ENCODE measurements around the gene SRSF11. TPM values are rescaled to one million over a fixed set of nuclear protein-coding genes. Genes with fewer than 3 reads are reported as not detected.

Gene SRSF11
- total and polyA plus RNA-seq, 2 of the 4 experiments (the other 2 are of a cell fraction): 94.5 to 149 TPM

DNA sequence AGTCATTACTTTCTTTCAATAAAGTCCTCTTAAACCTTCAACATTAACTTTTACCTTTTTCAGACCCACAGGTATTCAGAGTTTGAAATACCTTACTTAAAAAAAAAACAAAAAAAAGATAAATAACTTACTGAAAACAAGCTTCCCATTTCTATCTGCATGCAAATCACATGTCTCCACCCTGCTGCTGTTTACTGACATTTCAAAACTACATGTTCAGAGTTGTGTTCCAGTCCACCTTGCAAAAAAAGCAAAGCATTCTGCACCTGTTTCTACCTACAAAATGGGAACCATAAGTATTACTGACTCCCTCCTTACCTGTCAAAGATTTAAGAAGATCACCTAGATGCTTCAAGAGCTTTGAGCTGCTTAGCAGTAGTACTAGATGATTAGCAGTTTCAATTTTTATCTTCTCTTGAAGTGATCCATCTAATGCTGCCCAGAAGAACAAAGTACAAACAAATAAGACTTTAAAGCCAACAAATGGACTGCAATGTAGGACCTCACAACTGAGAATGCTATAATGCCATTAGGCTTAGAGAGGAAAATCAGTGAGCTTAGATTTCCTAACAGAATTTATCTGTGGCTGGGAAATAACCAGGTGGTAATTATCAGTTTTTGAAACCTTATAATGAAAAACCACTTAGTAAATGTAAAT, 72.1 kb downstream of the SRSF11 start:
- Histone ChIP-seq H3K23ac (ENCODE audit: low read depth, low read length) (no peak overlapping the region), H4K91ac (ENCODE audit: insufficient read depth, low read depth, low read length) (no peak overlapping the region), H3K56ac (ENCODE audit: extremely low read depth, insufficient read depth, low read length) (no peak overlapping the region), H3K4me1 (ENCODE audit: control insufficient read depth, insufficient read depth, low read length) (peaks cover 2% of the 10 kb centered on the region; the same call in 1 of the 2 replicates), H2BK15ac (ENCODE audit: low read depth, low read length) (no peak overlapping the region), H2AK5ac (ENCODE audit: low read depth, low read length) (no peak overlapping the region), H3K9me3 (ENCODE audit: control insufficient read depth, insufficient read depth, low read length) (no peaks in the 10 kb centered on the region), H3K4me3 (ENCODE audit: insufficient read depth, low read depth, low read length) (no peak overlapping the region), H4K20me1 (ENCODE audit: insufficient read depth, low read length) (no peaks in the 10 kb centered on the region), H3K18ac (ENCODE audit: low read depth, low read length) (no peak overlapping the region), H3K4me2 (ENCODE audit: low read depth, low read length) (no peak overlapping the region), H3K14ac (replicated peaks; ENCODE audit: low read depth, low read length) (no peak overlapping the region), H2BK5ac (ENCODE audit: low read depth, low read length, poor library complexity, severe bottlenecking) (no peak overlapping the region), H3K27me3 (ENCODE audit: control insufficient read depth, insufficient read depth, low read length) (no peaks in the 10 kb centered on the region), H2AK9ac (replicated peaks; ENCODE audit: low read depth, low read length, poor library complexity) (no peak overlapping the region), H3K4ac (ENCODE audit: low read depth, low read length) (no peak overlapping the region), H3K9ac (ENCODE audit: low read depth, low read length) (no peak overlapping the region), H2BK120ac (ENCODE audit: low read depth, low read length) (no peak overlapping the region), H4K8ac (ENCODE audit: low read depth in 2 of 2, low read length in 2 of 2) (no peak overlapping the region), H2BK20ac (ENCODE audit: low read depth, low read length) (no peak overlapping the region), H4K5ac (ENCODE audit: low read depth, low read length) (no peak overlapping the region), H3K27ac (ENCODE audit: insufficient read depth, low read length) (no peak overlapping the region), H3K9me1 (ENCODE audit: insufficient read depth, low read length) (peaks cover 3% of the 10 kb centered on the region; the same call in 1 of the 2 replicates), H3K79me1 (ENCODE audit: low read depth in 1 of 2, low read length in 2 of 2) (peaks cover 4 to 13% of the 10 kb centered on the region in 2 experiments; a peak in 3 of 4 replicates), H3K36me3 (ENCODE audit: control insufficient read depth, insufficient read depth, low read length) (peaks cover 13% of the 10 kb centered on the region), H2AFZ (replicated peaks; ENCODE audit: low read length, poor library complexity) (no peak overlapping the region)
- BruUV-seq (replicated peaks): no TSS peak
- no peak for TF ChIP-seq SMC3 (IDR thresholded peaks at IDR 0.05; ENCODE audit: low read depth, low read length)
- TF ChIP-seq BHLHE40 (IDR thresholded peaks at IDR 0.05; ENCODE audit: low read depth, low read length): no peak
- TF ChIP-seq CEBPB (IDR thresholded peaks at IDR 0.05; ENCODE audit: low read depth, low read length): no peak
- no peak for TF ChIP-seq FOS (IDR thresholded peaks at IDR 0.05; ENCODE audit: low read depth, low read length)
- TF ChIP-seq CHD1 (IDR thresholded peaks at IDR 0.05; ENCODE audit: low read depth, low read length): no peak
- TF ChIP-seq, protein P1, sequence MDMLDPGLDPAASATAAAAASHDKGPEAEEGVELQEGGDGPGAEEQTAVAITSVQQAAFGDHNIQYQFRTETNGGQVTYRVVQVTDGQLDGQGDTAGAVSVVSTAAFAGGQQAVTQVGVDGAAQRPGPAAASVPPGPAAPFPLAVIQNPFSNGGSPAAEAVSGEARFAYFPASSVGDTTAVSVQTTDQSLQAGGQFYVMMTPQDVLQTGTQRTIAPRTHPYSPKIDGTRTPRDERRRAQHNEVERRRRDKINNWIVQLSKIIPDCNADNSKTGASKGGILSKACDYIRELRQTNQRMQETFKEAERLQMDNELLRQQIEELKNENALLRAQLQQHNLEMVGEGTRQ (IDR thresholded peaks at IDR 0.05; ENCODE audit: low read depth, low read length): no peak
- TF ChIP-seq MXI1 (IDR thresholded peaks at IDR 0.05; ENCODE audit: borderline replicate concordance, low read depth, low read length): no peak
- TF ChIP-seq MAZ (IDR thresholded peaks at IDR 0.05; ENCODE audit: borderline replicate concordance, low read depth, low read length): no peak
- TF ChIP-seq RAD21 (IDR thresholded peaks at IDR 0.05; ENCODE audit: low read length): no peak
- no peak for TF ChIP-seq NFE2L2 (IDR thresholded peaks at IDR 0.05; ENCODE audit: low read depth, low read length)
- TF ChIP-seq MAFK (IDR thresholded peaks at IDR 0.05; ENCODE audit: low read depth, low read length): no peak
- no peak for TF ChIP-seq RFX5 (IDR thresholded peaks at IDR 0.05; ENCODE audit: low read depth, low read length)
- TF ChIP-seq POLR2A (IDR thresholded peaks at IDR 0.05; ENCODE audit: low read depth, low read length): no peak
- ChIA-PET CTCF (interaction anchor here (0.6 kb wide), 1 partner anchor 21 kb away, joined by 5 read pairs; no protein-coding TSS in a partner anchor), POLR2A (ENCODE audit: unreplicated experiment) (interaction anchor here (0.7 kb wide), 1 partner anchor 24 kb away, joined by 3 read pairs; no protein-coding TSS in a partner anchor)
- DNase-seq: no peak
- intact Hi-C loops (cut with micrococcal nuclease) (no loop called here), dilution Hi-C loops (cut with HindIII; ENCODE audit: low sequenced_read_pairs, unreplicated experiment) (no loop called here), in situ Hi-C loops (cut with MboI; ENCODE audit: low sequenced_read_pairs) (no loop called here)
- no peak for ATAC-seq (ENCODE audit: low read depth)
